Activated naive CD4-positive, alpha-beta T cell treated with anti-CD3 and anti-CD28 coated beads for 36 hours (primary cell): ENCODE results near the gene SSBP4. TPM values are rescaled to one million over a fixed set of nuclear protein-coding genes. Genes with fewer than 3 reads are reported as not detected.
A peak's percentile ranks its signal among the peaks of the same experiment; 100 is the strongest.

Source experiments
- CTCF ChIA-PET: fragments of 350-600 bp; sonication (Branson Sonifier 250); formaldehyde crosslinking; loops from one replicate; lab custom pipeline; 2021; ENCODE audit warnings: antibody characterized with exemption; lab: Charles Lee
- DNase-seq: peaks from one replicate; pipeline ENCODE4 v3.0.0-alpha.2; 2020
- H3K27ac Mint-ChIP-seq: one replicate; pipeline ENCODE4 v1.8.0; 2021; ENCODE audit warnings: mild to moderate bottlenecking, mixed read lengths
- H3K27me3 Mint-ChIP-seq: one replicate; pipeline ENCODE4 v1.8.0; 2021; ENCODE audit warnings: low read depth, mixed read lengths
- H3K36me3 Mint-ChIP-seq: one replicate; pipeline ENCODE4 v1.8.0; 2021; ENCODE audit warnings: low read depth, mixed read lengths
- H3K4me1 Mint-ChIP-seq: one replicate; pipeline ENCODE4 v1.8.0; 2021; ENCODE audit warnings: low read depth, mixed read lengths
- H3K4me3 Mint-ChIP-seq: one replicate; pipeline ENCODE4 v1.8.0; 2021; ENCODE audit warnings: mild to moderate bottlenecking, moderate library complexity, mixed read lengths
- H3K9me3 Mint-ChIP-seq: one replicate; pipeline ENCODE4 v1.8.0; 2021; ENCODE audit warnings: mixed read lengths
- intact Hi-C: fragments of 100-400 bp; cut with micrococcal nuclease; formaldehyde crosslinking; loops from one replicate; pipeline ENCODE4 v1.15.1; 2023
- total RNA-seq, 2 experiments: library from RNA; stranded (reverse); gene quantifications; one replicate each; pipeline ENCODE4 v1.2.3, GENCODE V29; 2021

The SSBP4 gene
- total RNA-seq, 2 experiments from 2014 or later: 62.6 to 71.4 TPM

DNA sequence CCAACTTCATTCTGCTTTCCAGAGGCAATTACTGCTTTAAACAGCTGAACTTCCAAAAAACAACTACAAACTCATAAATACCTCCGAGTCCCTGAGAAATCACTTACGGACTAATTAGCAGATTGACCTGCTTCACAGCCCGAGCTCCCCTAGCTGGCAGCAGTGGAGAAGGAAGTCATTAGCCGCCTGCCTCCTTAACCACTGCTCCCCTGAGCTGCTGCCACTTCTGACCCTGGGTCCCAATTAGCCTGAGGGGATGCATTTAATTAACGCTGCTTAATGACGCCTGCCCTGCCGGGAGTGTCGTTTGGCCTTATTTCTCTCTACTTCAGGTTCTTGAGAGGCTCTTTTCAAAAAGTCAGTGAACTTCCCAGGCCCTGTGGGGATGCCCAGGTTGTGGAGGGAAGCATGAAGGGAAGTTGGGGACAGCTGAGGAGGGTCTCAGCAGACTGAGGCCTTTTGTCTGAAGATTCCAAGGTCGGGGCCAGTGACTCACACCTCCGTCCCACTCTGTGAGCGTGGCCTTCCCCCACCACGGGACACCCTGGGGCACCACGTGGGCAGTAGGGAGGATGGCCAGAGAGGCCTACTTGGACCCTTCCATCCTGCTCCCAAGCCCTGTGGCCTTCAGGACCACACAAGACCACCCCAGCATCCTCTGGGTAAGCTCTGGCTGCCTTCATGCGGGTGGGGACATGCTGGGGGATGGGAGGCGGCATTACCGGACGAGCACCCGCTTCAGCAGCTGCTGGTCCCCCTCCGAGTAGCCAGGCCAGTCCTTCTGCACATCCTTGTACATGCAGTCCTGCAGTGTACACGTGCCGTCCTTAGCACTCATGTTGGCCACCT is 38.5 kb downstream of the SSBP4 start:
- H3K4me1 Mint-ChIP-seq: no peaks in the 10 kb centered on the region
- H3K27ac Mint-ChIP-seq: no peak overlapping the region
- H3K27me3 Mint-ChIP-seq: no peaks in the 10 kb centered on the region
- CTCF ChIA-PET: interaction anchor here (0.5 to 1.0 kb wide), 2 partner anchors 12 to 63 kb away, joined by 3 read pairs; no protein-coding TSS in a partner anchor
- no peaks in the 10 kb centered on the region for H3K9me3 Mint-ChIP-seq
- no peak overlapping the region for H3K4me3 Mint-ChIP-seq
- DNase-seq: no peak
- intact Hi-C loops: no loop called here
- H3K36me3 Mint-ChIP-seq: no peaks in the 10 kb centered on the region

DNA sequence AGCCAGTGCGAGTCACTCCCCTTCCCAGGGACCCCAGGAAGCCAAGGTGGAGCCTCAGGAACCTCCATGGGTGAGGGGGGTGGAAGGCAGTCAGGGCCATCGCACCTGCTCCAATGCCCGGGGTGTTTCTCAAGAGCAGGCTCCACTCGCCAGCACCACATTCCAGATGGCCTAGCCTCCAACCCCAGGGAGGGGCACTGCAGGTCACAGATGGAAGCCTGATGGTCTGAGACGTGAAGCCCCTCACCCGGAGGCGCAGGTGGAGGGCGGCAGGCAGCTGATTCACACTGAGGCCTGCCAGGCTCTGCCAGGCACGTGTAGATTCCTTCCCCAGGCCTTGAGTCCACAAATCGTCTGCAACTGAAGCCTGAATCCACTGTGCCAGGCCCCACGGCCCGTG is 41.7 kb downstream of the SSBP4 start:
- Mint-ChIP-seq H3K4me1 (peaks cover 2% of the 10 kb centered on the region), H3K27me3 (no peaks in the 10 kb centered on the region), H3K9me3 (no peaks in the 10 kb centered on the region), H3K4me3 (no peak overlapping the region), H3K36me3 (peaks cover 7% of the 10 kb centered on the region), H3K27ac (no peak overlapping the region)
- CTCF ChIA-PET: interaction anchor here (1.1 to 8.8 kb wide), 6 partner anchors 9 to 427 kb away, joined by 3 to 60 read pairs (median 6); no protein-coding TSS in a partner anchor
- no peak for DNase-seq
- intact Hi-C loops: no loop called here

DNA sequence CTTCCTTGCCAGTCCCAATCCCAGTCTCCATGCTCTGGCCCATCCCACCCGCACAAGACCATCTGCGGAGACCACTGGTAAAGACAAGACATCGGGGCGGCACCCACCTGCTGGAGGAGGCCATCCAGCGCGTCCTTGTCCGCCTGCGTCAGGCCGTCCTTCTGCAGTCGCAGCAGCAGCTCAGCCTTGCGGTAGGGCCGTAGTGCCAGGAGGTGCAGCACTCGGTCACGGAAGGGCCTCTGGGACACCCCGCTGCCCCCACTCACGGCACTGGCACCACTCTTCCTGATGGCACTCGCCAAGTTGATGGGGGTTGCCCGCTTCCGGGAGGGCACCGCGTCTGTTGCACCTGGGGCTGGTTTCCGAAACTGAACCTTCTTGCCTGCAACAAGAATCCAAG is 42.3 kb downstream of the SSBP4 start:
- H3K27ac Mint-ChIP-seq: no peak overlapping the region
- CTCF ChIA-PET: interaction anchor here (0.6 to 8.8 kb wide), 9 partner anchors 9 to 386 kb away, joined by 3 to 60 read pairs (median 4); no protein-coding TSS in a partner anchor
- H3K4me3 Mint-ChIP-seq: no peak overlapping the region
- DNase-seq: no peak
- H3K9me3 Mint-ChIP-seq: no peaks in the 10 kb centered on the region
- intact Hi-C loops: no loop called here
- no peaks in the 10 kb centered on the region for H3K27me3 Mint-ChIP-seq
- peaks cover 2% of the 10 kb centered on the region for H3K4me1 Mint-ChIP-seq
- peaks cover 7% of the 10 kb centered on the region for H3K36me3 Mint-ChIP-seq

DNA sequence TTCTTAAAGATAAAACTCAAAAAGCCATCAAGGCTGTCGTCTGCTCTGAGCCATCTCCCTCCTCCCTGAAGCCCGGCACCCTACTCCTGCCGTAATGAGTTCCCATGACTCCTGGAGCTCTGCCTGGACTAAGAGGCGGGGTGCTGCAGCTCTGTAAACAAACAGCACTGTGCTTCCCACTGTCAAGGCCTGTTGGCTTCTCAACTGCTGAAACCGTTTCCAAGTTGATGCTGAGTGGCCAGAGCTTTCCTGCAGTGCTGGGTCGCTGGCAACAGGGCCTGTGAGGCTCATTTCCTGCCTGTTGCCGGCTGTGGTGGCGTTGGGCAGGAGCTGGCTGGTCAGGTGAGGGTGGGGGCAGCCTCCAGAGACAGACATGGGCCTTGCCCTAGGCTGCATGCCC is 45.4 kb downstream of the SSBP4 start:
- Mint-ChIP-seq H3K27me3 (no peaks in the 10 kb centered on the region), H3K9me3 (no peaks in the 10 kb centered on the region), H3K36me3 (peaks cover 7% of the 10 kb centered on the region), H3K4me1 (peaks cover 2% of the 10 kb centered on the region), H3K27ac (no peak overlapping the region), H3K4me3 (no peak overlapping the region)
- DNase-seq: no peak
- intact Hi-C loops: no loop called here
- CTCF ChIA-PET: interaction anchor here (0.6 to 8.8 kb wide), 6 partner anchors 9 to 136 kb away, joined by 3 to 60 read pairs (median 4); no protein-coding TSS in a partner anchor

DNA sequence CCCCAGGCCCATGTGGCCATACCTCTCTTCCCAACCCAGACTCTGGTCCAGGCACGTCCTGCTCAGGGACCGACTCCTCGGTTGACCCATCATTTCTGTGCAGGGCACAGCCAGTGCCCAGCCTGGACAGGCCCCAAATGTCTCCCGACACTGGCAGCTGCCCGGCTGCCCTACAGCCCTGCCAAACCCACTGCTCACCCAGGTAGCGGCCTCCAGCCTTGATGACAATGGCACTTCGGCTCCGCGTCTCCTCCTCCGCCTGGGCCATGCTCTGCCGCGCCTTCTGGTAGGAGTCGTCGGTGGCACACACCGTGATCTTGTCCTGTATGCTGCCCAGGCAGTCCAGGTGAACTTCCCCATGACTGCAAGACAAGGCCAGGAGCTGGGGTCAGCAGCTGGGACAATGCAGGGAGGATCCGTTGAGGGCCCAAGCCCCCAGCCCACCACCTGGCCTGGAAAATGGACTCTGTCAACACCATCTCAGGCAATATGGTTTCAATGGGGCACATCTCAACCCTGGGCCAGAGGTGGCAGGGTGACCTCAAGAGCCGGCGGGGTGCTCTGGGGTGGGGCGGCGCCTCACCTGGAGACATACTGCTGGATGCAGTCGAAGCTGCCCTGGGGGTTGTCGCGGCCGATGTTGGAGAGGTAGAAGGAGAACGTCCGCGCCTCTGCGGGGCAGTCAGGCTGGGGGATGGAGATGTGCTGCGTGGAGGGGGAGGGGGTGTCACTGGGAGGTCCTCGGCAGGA is 46.2 kb downstream of the SSBP4 start:
- intact Hi-C loops: no loop called here
- Mint-ChIP-seq H3K27me3 (no peaks in the 10 kb centered on the region), H3K4me1 (peaks cover 2% of the 10 kb centered on the region), H3K4me3 (no peak overlapping the region), H3K9me3 (no peaks in the 10 kb centered on the region), H3K36me3 (peaks cover 7% of the 10 kb centered on the region), H3K27ac (no peak overlapping the region)
- CTCF ChIA-PET: interaction anchor here (0.6 to 8.8 kb wide), 4 partner anchors 15 to 137 kb away, joined by 3 to 60 read pairs (median 4); no protein-coding TSS in a partner anchor
- DNase-seq: no peak

DNA sequence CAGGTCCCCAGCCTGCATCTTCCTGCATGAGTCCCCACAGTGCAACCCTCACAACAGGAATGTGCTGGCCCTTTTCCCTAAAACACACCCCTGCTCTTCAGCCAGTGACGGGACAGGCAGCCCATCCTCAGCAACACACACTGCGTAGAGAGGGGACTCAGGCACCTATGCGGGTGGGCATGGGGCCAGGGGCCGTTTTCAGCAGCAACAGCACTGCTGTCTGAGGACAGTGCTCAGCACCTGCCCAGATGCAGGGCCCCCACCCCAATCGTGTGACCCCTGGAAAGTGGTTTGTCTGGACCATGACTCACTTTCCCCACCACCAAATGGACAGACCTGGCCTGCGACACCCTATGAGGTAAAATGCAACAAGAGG is 46.8 kb downstream of the SSBP4 start:
- no peaks in the 10 kb centered on the region for H3K9me3 Mint-ChIP-seq
- H3K27ac Mint-ChIP-seq: no peak overlapping the region
- H3K36me3 Mint-ChIP-seq: peaks cover 7% of the 10 kb centered on the region
- peaks cover 2% of the 10 kb centered on the region for H3K4me1 Mint-ChIP-seq
- CTCF ChIA-PET: interaction anchor here (8.8 kb wide), 1 partner anchor 15 kb away, joined by 60 read pairs; no protein-coding TSS in a partner anchor
- no peak overlapping the region for H3K4me3 Mint-ChIP-seq
- intact Hi-C loops: no loop called here
- no peak for DNase-seq
- H3K27me3 Mint-ChIP-seq: no peaks in the 10 kb centered on the region

DNA sequence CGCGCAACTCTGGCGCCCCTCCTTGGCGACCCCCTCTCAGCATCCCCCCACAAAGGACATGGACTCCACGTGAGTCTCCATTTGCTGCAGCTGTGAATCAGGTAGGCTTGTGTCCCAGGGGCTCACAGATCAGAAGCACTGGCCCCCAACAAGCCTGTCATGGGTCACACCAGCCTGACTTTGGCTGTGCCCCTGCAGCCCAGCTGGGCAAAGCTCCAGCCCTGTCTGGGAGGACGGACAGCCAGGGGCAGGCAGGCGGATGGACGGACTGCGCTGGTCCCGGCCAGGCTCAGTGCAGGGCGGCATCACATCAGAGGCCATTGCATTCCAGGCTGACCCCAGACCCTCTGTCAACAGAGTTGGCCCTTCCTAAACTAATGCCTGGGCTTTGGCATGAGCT is 47.2 kb downstream of the SSBP4 start:
- CTCF ChIA-PET: interaction anchor here (0.7 to 8.8 kb wide), 2 partner anchors 16 to 300 kb away, joined by 3 to 60 read pairs; no protein-coding TSS in a partner anchor
- H3K27me3 Mint-ChIP-seq: no peaks in the 10 kb centered on the region
- no peak overlapping the region for H3K27ac Mint-ChIP-seq
- intact Hi-C loops: no loop called here
- peaks cover 2% of the 10 kb centered on the region for H3K4me1 Mint-ChIP-seq
- H3K36me3 Mint-ChIP-seq: peaks cover 7% of the 10 kb centered on the region
- no peak for DNase-seq
- H3K4me3 Mint-ChIP-seq: no peak overlapping the region
- H3K9me3 Mint-ChIP-seq: no peaks in the 10 kb centered on the region

DNA sequence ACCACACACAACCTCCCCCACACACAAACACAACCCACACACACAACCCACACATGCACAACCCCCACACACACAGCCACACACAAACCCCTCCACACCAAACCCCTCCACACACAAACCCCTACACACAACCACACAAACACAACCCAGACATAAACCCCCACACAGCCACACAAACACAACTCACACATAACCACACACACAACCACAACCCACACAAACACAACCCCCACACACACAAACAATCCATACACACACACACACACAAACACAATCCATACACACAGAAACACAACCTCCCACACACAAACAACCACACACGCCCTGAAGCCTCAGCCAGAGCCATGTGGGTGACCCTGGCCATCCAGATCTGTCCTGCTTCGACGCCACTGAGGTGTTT is 48.8 kb downstream of the SSBP4 start:
- H3K27me3 Mint-ChIP-seq: no peaks in the 10 kb centered on the region
- H3K27ac Mint-ChIP-seq: no peak overlapping the region
- peaks cover 7% of the 10 kb centered on the region for H3K36me3 Mint-ChIP-seq
- CTCF ChIA-PET: interaction anchor here (0.8 to 3.7 kb wide), 3 partner anchors 10 to 52 kb away, joined by 3 to 15 read pairs (median 4); partner anchors contain the start of gene ELL
- no peak overlapping the region for H3K4me3 Mint-ChIP-seq
- no peaks in the 10 kb centered on the region for H3K9me3 Mint-ChIP-seq
- no peak for DNase-seq
- intact Hi-C loops: no loop called here
- peaks cover 2% of the 10 kb centered on the region for H3K4me1 Mint-ChIP-seq

DNA sequence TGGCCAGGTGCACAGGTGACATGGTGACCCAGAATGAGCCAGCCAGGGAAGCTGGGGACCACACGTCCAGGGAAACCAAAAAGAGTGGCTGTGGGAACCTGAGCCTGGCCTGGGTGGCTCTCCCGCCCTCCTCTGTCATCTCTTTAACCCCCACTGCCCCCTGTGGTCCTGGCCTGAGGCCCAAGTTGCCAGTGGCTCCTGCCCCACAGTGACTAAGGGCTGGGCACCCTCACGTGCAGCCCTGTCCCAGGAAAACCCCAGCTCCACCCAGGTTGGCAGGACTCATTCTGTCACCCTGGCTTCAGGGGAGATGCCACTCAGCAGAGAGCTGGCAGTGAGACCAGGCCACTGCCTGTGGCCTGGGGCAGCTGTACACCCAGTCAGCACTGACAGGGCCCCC is 49.3 kb downstream of the SSBP4 start:
- H3K4me1 Mint-ChIP-seq: peaks cover 2% of the 10 kb centered on the region
- no peaks in the 10 kb centered on the region for H3K27me3 Mint-ChIP-seq
- no peak for DNase-seq
- no peak overlapping the region for H3K4me3 Mint-ChIP-seq
- intact Hi-C loops: no loop called here
- peaks cover 7% of the 10 kb centered on the region for H3K36me3 Mint-ChIP-seq
- H3K27ac Mint-ChIP-seq: no peak overlapping the region
- CTCF ChIA-PET: interaction anchor here (0.8 to 3.7 kb wide), 4 partner anchors 10 to 382 kb away, joined by 3 to 15 read pairs (median 4); partner anchors contain the start of gene ELL
- H3K9me3 Mint-ChIP-seq: no peaks in the 10 kb centered on the region

DNA sequence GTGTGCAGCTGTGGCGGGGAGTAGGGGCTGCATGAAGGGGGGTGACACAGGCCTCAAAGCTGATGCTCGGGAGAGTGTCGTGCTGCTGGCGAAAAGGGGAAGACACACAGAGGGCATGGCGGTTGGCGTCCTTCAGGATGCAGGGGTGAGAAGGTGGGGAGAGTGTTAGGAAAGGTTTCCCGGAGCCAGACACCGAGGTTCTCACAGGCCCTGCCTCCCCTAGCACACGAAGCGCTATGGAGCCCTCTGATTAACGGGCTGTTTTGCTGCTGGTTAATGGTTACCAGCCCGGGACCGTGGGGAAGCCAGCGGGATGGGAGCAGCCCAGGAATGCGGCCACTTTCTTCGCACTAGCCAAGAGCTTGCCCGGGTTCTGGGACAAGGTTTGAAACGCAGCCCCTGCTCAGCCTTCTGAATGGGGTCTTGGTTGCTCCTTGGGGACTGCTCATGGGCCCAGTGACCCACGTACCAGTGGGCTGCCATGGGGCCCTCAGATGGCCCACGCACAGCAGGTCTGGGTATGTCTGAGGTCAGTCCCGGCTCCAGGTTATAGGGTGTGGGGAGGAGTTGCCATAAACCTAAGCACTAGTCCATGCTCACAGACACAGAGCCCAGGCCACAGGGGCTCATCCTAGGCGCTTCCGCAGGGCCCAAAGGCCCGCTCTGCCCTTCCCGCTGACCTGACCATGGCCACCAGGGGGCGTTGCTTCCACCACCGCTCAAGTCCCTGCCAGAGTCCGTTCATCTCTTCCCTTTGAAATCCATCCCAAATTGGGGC is 50.1 kb downstream of the SSBP4 start:
- H3K4me3 Mint-ChIP-seq: no peak overlapping the region
- no peaks in the 10 kb centered on the region for H3K27me3 Mint-ChIP-seq
- H3K9me3 Mint-ChIP-seq: no peaks in the 10 kb centered on the region
- peaks cover 2% of the 10 kb centered on the region for H3K4me1 Mint-ChIP-seq
- H3K36me3 Mint-ChIP-seq: peaks cover 7% of the 10 kb centered on the region
- CTCF ChIA-PET: interaction anchor here (0.6 to 3.7 kb wide), 10 partner anchors 8 to 381 kb away, joined by 3 to 15 read pairs (median 4); partner anchors contain the start of genes ELL and REX1BD
- no peak overlapping the region for H3K27ac Mint-ChIP-seq
- intact Hi-C loops: no loop called here
- peak; percentile 72 for DNase-seq

DNA sequence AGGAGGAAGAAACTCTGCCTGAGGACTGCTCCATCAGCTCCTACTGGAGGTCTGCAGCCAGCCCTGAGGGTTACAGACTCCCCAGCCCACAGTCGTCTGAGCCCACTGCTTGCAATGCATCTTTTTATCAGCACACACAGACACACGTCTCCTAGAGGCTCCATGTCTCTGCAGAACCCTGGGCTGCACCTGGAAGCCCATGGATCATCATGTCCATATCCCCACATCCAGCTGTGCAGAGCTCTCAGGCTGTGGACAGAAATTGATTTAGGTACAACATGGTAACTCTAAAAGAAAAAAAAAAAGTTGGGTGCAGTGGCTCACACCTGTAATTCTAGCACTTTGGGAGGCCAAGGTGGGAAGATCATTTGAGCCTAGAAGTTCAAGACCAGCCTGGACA is 51.6 kb downstream of the SSBP4 start:
- Mint-ChIP-seq H3K4me1 (peaks cover 12% of the 10 kb centered on the region), H3K4me3 (no peak overlapping the region), H3K36me3 (no peaks in the 10 kb centered on the region), H3K27ac (no peak overlapping the region), H3K27me3 (no peaks in the 10 kb centered on the region), H3K9me3 (no peaks in the 10 kb centered on the region)
- no peak for DNase-seq
- intact Hi-C loops: loop anchor here (2.0 to 5.0 kb wide), 4 partner anchors 50 to 377 kb away; partner anchors contain the start of gene REX1BD
- CTCF ChIA-PET: interaction anchor here (0.6 to 3.7 kb wide), 8 partner anchors 10 to 390 kb away, joined by 3 to 15 read pairs (median 4); partner anchors contain the start of gene ELL
